H9 (cell line): ENCODE data around the gene LRTM2. TPM values are rescaled to one million over a fixed set of nuclear protein-coding genes. Genes with fewer than 3 reads are reported as not detected.

Experiments
- DNase-seq: peaks from one replicate; pipeline ENCODE4 v3.0.0-alpha.2; 2017
- H2AFZ ChIP-seq: one replicate; pipeline ENCODE4 v1.6.1; 2013; ENCODE audit warnings: mild to moderate bottlenecking, low read length, control low read depth, moderate library complexity
- H2AK5ac ChIP-seq: 2 replicates; pipeline ENCODE4 v1.6.1; 2013; ENCODE audit warnings: low read length, control low read depth, mixed read lengths; ENCODE audit not compliant: insufficient read length
- H2BK120ac ChIP-seq: one replicate; pipeline ENCODE4 v1.6.1; 2013; ENCODE audit warnings: low read depth, mild to moderate bottlenecking, low read length, control low read depth, inconsistent platforms; ENCODE audit not compliant: poor library complexity, severe bottlenecking
- H2BK12ac ChIP-seq: 2 replicates; pipeline ENCODE4 v1.6.1; 2013; ENCODE audit warnings: low read length, control low read depth, mixed read lengths, low read depth; ENCODE audit not compliant: insufficient read length
- H2BK15ac ChIP-seq: 2 replicates; pipeline ENCODE4 v1.6.1; 2013; ENCODE audit warnings: low read depth, low read length, control low read depth
- H2BK20ac ChIP-seq: one replicate; pipeline ENCODE4 v1.6.1; 2013; ENCODE audit warnings: low read depth, mild to moderate bottlenecking, low read length, control low read depth, inconsistent platforms; ENCODE audit not compliant: poor library complexity, severe bottlenecking
- H2BK5ac ChIP-seq: 2 replicates; pipeline ENCODE4 v1.6.1; 2013; ENCODE audit warnings: low read length, control low read depth, mixed read lengths; ENCODE audit not compliant: insufficient read length
- H3K14ac ChIP-seq: 2 replicates; pipeline ENCODE4 v1.6.1; 2013; ENCODE audit warnings: low read length, control low read depth; ENCODE audit not compliant: insufficient read depth
- H3K18ac ChIP-seq: 2 replicates; pipeline ENCODE4 v1.6.1; 2013; ENCODE audit warnings: low read depth, mild to moderate bottlenecking, mixed read lengths, low read length, control low read depth; ENCODE audit not compliant: insufficient read length
- H3K23ac ChIP-seq: 2 replicates; pipeline ENCODE4 v1.6.1; 2013; ENCODE audit warnings: low read length, control low read depth, mixed read lengths, low read depth; ENCODE audit not compliant: insufficient read length
- H3K23me2 ChIP-seq: 2 replicates; pipeline ENCODE4 v1.6.1; 2013; ENCODE audit warnings: low read depth, mild to moderate bottlenecking, mixed read lengths, low read length, control low read depth; ENCODE audit not compliant: insufficient read length, poor library complexity, severe bottlenecking
- H3K27ac ChIP-seq: 2 replicates; pipeline ENCODE4 v1.5.1; 2013; ENCODE audit warnings: low read length, control low read depth, mixed read lengths, low read depth; ENCODE audit not compliant: insufficient read length
- H3K27me3 ChIP-seq: 2 replicates; pipeline ENCODE4 v1.6.1; 2013; ENCODE audit warnings: low read length, control low read depth, inconsistent platforms; ENCODE audit not compliant: insufficient read depth
- H3K4ac ChIP-seq: 2 replicates; pipeline ENCODE4 v1.6.1; 2013; ENCODE audit warnings: low read depth, mild to moderate bottlenecking, control low read depth, inconsistent platforms, low read length, moderate library complexity
- H3K4me1 ChIP-seq: 2 replicates; pipeline ENCODE4 v1.6.1; 2013; ENCODE audit warnings: low read length, control low read depth, inconsistent platforms; ENCODE audit not compliant: insufficient read depth
- H3K4me2 ChIP-seq: 2 replicates; pipeline ENCODE4 v1.6.1; 2013; ENCODE audit warnings: low read length, control low read depth, mixed read lengths; ENCODE audit not compliant: insufficient read length, insufficient read depth
- H3K56ac ChIP-seq: 2 replicates; pipeline ENCODE4 v1.6.1; 2013; ENCODE audit warnings: low read depth, mild to moderate bottlenecking, mixed read lengths, low read length, control low read depth; ENCODE audit not compliant: insufficient read length
- H3K79me1 ChIP-seq: 2 replicates; pipeline ENCODE4 v1.6.1; 2013; ENCODE audit warnings: low read depth, mild to moderate bottlenecking, moderate library complexity, low read length, control low read depth, inconsistent platforms; ENCODE audit not compliant: insufficient read depth, poor library complexity, severe bottlenecking
- H3K79me2 ChIP-seq: 2 replicates; pipeline ENCODE4 v1.6.1; 2013; ENCODE audit warnings: low read length, control low read depth, inconsistent platforms; ENCODE audit not compliant: insufficient read depth
- H3K9ac ChIP-seq: 2 replicates; pipeline ENCODE4 v1.6.1; 2013; ENCODE audit warnings: low read length, control low read depth, mixed read lengths; ENCODE audit not compliant: insufficient read length; ENCODE audit errors: extremely low read depth
- H3K9me3 ChIP-seq: one replicate; pipeline ENCODE4 v1.6.1; 2013; ENCODE audit warnings: low read depth, low read length, inconsistent platforms; ENCODE audit not compliant: control insufficient read depth
- H3T11ph ChIP-seq: one replicate; pipeline ENCODE4 v1.6.1; 2013; ENCODE audit warnings: mild to moderate bottlenecking, low read length, control low read depth, inconsistent platforms
- H4K20me1 ChIP-seq: one replicate; pipeline ENCODE4 v1.6.1; 2013; ENCODE audit not compliant: control insufficient read depth, insufficient read length, insufficient read depth
- H4K5ac ChIP-seq: 2 replicates; pipeline ENCODE4 v1.6.1; 2013; ENCODE audit warnings: low read depth, mild to moderate bottlenecking, mixed read lengths, low read length, control low read depth; ENCODE audit not compliant: insufficient read length
- H4K8ac ChIP-seq: replicated peaks from 2 replicates; pipeline ENCODE4 v1.6.1; 2013; ENCODE audit warnings: low read length, control low read depth, mixed read lengths, low read depth; ENCODE audit not compliant: insufficient read length
- H4K91ac ChIP-seq: 2 replicates; pipeline ENCODE4 v1.6.1; 2013; ENCODE audit warnings: low read depth, mild to moderate bottlenecking, moderate library complexity, mixed read lengths, low read length, control low read depth; ENCODE audit not compliant: insufficient read length
- H3K27ac Mint-ChIP-seq, 3 experiments: 2 replicates in 2 of 3; 3 replicates in 1 of 3; pipeline ENCODE4 v1.8.0; 2020 to 2021; ENCODE audit warnings: mixed read lengths in 3 of 3, mild to moderate bottlenecking in 1 of 3, moderate library complexity in 1 of 3
- H3K27me3 Mint-ChIP-seq: 2 replicates; pipeline ENCODE4 v1.8.0; 2021; ENCODE audit warnings: low read depth, mild to moderate bottlenecking, moderate library complexity, mixed read lengths
- H3K36me3 Mint-ChIP-seq, 3 experiments: 2 replicates in 2 of 3; 3 replicates in 1 of 3; pipeline ENCODE4 v1.8.0; 2020 to 2021; ENCODE audit warnings: low read depth in 3 of 3, mixed read lengths in 3 of 3; ENCODE audit not compliant: insufficient read depth in 1 of 3
- H3K4me1 Mint-ChIP-seq, 2 experiments: 2 replicates each; pipeline ENCODE4 v1.8.0; 2020; ENCODE audit warnings: mixed read lengths in 2 of 2
- H3K4me3 Mint-ChIP-seq, 2 experiments: 2 replicates in 1 of 2; 3 replicates in 1 of 2; pipeline ENCODE4 v1.8.0; 2020 to 2021; ENCODE audit warnings: mild to moderate bottlenecking in 2 of 2, mixed read lengths in 2 of 2, moderate library complexity in 1 of 2
- H3K9me3 Mint-ChIP-seq, 2 experiments: 2 replicates in 1 of 2; 3 replicates in 1 of 2; pipeline ENCODE4 v1.8.0; 2020; ENCODE audit warnings: mild to moderate bottlenecking in 2 of 2, mixed read lengths in 2 of 2, moderate library complexity in 1 of 2
- CTCF ChIP-seq: fragments of 200-600 bp; sonication (generic); conservative IDR thresholded peaks from 3 replicates; pipeline ENCODE4 v1.8.0; 2021; ENCODE audit warnings: antibody characterized with exemption, mild to moderate bottlenecking
- WGBS: extraction: QIAGEN DNeasy Blood & Tissue Kit; methylation state at CpG from one replicate; pipeline ENCODE4 v1.1.7; 2013; ENCODE audit warnings: missing lambda C conversion rate, low lambda C conversion rate, mixed read lengths; ENCODE audit not compliant: insufficient read length; ENCODE audit errors: extremely low coverage; 5-methylcytosine and 5-hydroxymethylcytosine counted together
- total RNA-seq: library from RNA; stranded (reverse); gene quantifications from 2 replicates; pipeline ENCODE4 v1.2.1, GENCODE V29; 2021

Gene LRTM2
- total RNA-seq, 1 experiment from 2014 or later, result not detected

- Histone ChIP-seq H2BK20ac (no peak overlapping the region), H3K56ac (no peak overlapping the region), H2BK15ac (no peak overlapping the region), H2BK5ac (no peak overlapping the region), H4K8ac (no peak overlapping the region), H2BK12ac (no peak overlapping the region), H3K23me2 (no peaks in the 10 kb centered on the region), H3K9ac (no peak overlapping the region), H3K4me2 (no peak overlapping the region), H3K23ac (no peak overlapping the region), H3K9me3 (no peaks in the 10 kb centered on the region), H3K79me1 (no peaks in the 10 kb centered on the region), H2AK5ac (no peak overlapping the region), H2BK120ac (no peak overlapping the region), H3T11ph (no peak overlapping the region), H3K27me3 (no peaks in the 10 kb centered on the region), H3K27ac (no peak overlapping the region), H3K4me1 (no peaks in the 10 kb centered on the region), H4K20me1 (peaks cover 3% of the 10 kb centered on the region), H4K91ac (no peak overlapping the region), H3K79me2 (no peaks in the 10 kb centered on the region), H3K4ac (no peak overlapping the region), H3K14ac (no peak overlapping the region), H3K18ac (no peak overlapping the region), H4K5ac (no peak overlapping the region), H2AFZ (no peak overlapping the region)
- WGBS, result no CpG with 5 or more reads among the region's 7 CpGs
- H3K36me3 Mint-ChIP-seq, result peaks cover 0 to 4% (median 0%) of the 10 kb centered on the region in 3 experiments; a peak in 3 of 7 replicates
- H3K4me3 Mint-ChIP-seq, result no peak overlapping the region
- TF ChIP-seq CTCF, result no peak
- peaks cover 7% of the 10 kb centered on the region for H3K27me3 Mint-ChIP-seq
- H3K9me3 Mint-ChIP-seq, result peaks cover 6 to 7% of the 10 kb centered on the region in 2 experiments; a peak in 4 of 5 replicates
- no peak for DNase-seq
- H3K27ac Mint-ChIP-seq, result no peak overlapping the region
- H3K4me1 Mint-ChIP-seq, result peaks cover 5 to 10% of the 10 kb centered on the region in 2 experiments; a peak in 3 of 4 replicates
These were observed 52.1 kb downstream of the LRTM2 start for GRCh38 chr12:1872448-1872847.
